Thyroid gland (tissue), 4 donors: ENCODE data around the gene LRRC8A. TPM values are rescaled to one million over a fixed set of nuclear protein-coding genes. Genes with fewer than 3 reads are reported as not detected.

Experiments used
- DNase-seq, 2 donors: peaks; one replicate each; pipeline ENCODE4 v3.0.0-alpha.2; 2019
- H3K27ac ChIP-seq, 3 donors: fragments of 200-600 bp; sonication (generic); 1 replicate in 2 of 3; 2 replicates in 1 of 3; pipeline ENCODE4 v1.5.1; 2016 to 2019; ENCODE audit warnings: mild to moderate bottlenecking in 1 of 3, moderate library complexity in 1 of 3
- H3K27me3 ChIP-seq: fragments of 200-600 bp; sonication (generic); one replicate; pipeline ENCODE4 v1.5.1; 2019
- H3K36me3 ChIP-seq, 2 donors: fragments of 200-600 bp; sonication (generic); one replicate each; pipeline ENCODE4 v1.5.1; 2016 to 2019
- H3K4me1 ChIP-seq, 2 donors: fragments of 200-600 bp; sonication (generic); one replicate each; pipeline ENCODE4 v1.5.1; 2017 to 2019
- H3K4me3 ChIP-seq, 3 donors: fragments of 200-600 bp; sonication (generic); replicated peaks in 1 of 3; 1 replicate in 2 of 3; 2 replicates in 1 of 3; pipeline ENCODE4 v1.5.1; 2016; ENCODE audit warnings: mild to moderate bottlenecking in 1 of 3
- H3K9me3 ChIP-seq: fragments of 200-600 bp; sonication (generic); one replicate; pipeline ENCODE4 v1.5.1; 2017
- CTCF ChIP-seq, 6 experiments: fragments of 200-600 bp in 3 of 6; fragments of 450-650 bp in 3 of 6; sonication (generic) in 3 of 6; IDR thresholded peaks; one replicate each; pipeline ENCODE4 v1.5.1; 2016 to 2019; ENCODE audit warnings: antibody characterized with exemption in 6 of 6, mild to moderate bottlenecking in 2 of 6, inconsistent platforms in 1 of 6, moderate library complexity in 1 of 6
- POLR2A ChIP-seq, 2 donors: fragments of 450-650 bp; IDR thresholded peaks; one replicate each; pipeline ENCODE4 v1.6.1; 2017; ENCODE audit warnings: antibody characterized with exemption in 2 of 2, mild to moderate bottlenecking in 2 of 2, moderate library complexity in 1 of 2
- WGBS, 2 donors: methylation state at CpG; one replicate each; pipeline ENCODE4 v1.1.5; 2017; 5-methylcytosine and 5-hydroxymethylcytosine counted together
- intact Hi-C: fragments of 100-400 bp; cut with DNase I; formaldehyde crosslinking; loops from one replicate; pipeline ENCODE4 v1.15.1; 2023
- total RNA-seq, 4 donors: library from RNA; depleted of rRNA; stranded (reverse); fragments of >200 nt; gene quantifications; one replicate each; pipeline ENCODE4 v1.2.3, GENCODE V29; 2016

Gene LRRC8A
- total RNA-seq, 4 donors from 2014 or later = 56.3 to 65.6 (median 61.5) TPM

GRCh38 chr9:128886211-128886891, 4.4 kb downstream of the LRRC8A start:
- H3K36me3 ChIP-seq = peaks cover 0 to 15% of the 10 kb centered on the region in 2 donors
- DNase-seq = no peak
- H3K27ac ChIP-seq = no peak overlapping the region
- H3K4me3 ChIP-seq = no peak overlapping the region
- intact Hi-C loops = no loop called here
- H3K9me3 ChIP-seq = no peaks in the 10 kb centered on the region
- no peaks in the 10 kb centered on the region for H3K27me3 ChIP-seq
- WGBS, 2 donors = 70 to 74% methylated on average over 13 of the region's 13 CpGs
- peaks cover 13 to 33% of the 10 kb centered on the region in 2 donors for H3K4me1 ChIP-seq
- TF ChIP-seq POLR2A (IDR thresholded peaks at IDR 0.05) (no peak), CTCF (IDR thresholded peaks at IDR 0.05) (no peak)

GRCh38 chr9:128887049-128887448, 5.1 kb downstream of the LRRC8A start:
- WGBS, 2 donors = 90 to 96% methylated on average over 3 of the region's 3 CpGs
- Histone ChIP-seq H3K4me1 (peaks cover 20 to 40% of the 10 kb centered on the region in 2 donors), H3K9me3 (no peaks in the 10 kb centered on the region), H3K27ac (no peak overlapping the region), H3K27me3 (no peaks in the 10 kb centered on the region), H3K4me3 (no peak overlapping the region), H3K36me3 (peaks cover 0 to 15% of the 10 kb centered on the region in 2 donors)
- DNase-seq = no peak
- intact Hi-C loops = no loop called here
- TF ChIP-seq CTCF (IDR thresholded peaks at IDR 0.05) = no peak
- no peak for TF ChIP-seq POLR2A (IDR thresholded peaks at IDR 0.05)

- 49 to 58% methylated on average over 8 to 9 of the region's 9 CpGs for WGBS, 2 donors
- no peak for TF ChIP-seq CTCF (IDR thresholded peaks at IDR 0.05)
- TF ChIP-seq POLR2A (IDR thresholded peaks at IDR 0.05) = no peak
- peaks cover 0 to 15% of the 10 kb centered on the region in 2 donors for H3K36me3 ChIP-seq
- DNase-seq = no peak
- intact Hi-C loops = no loop called here
- peak overlapping the region in 1 of 3 donors; percentile 40 for H3K27ac ChIP-seq
- H3K4me3 ChIP-seq = no peak overlapping the region
- H3K9me3 ChIP-seq = no peaks in the 10 kb centered on the region
- H3K4me1 ChIP-seq = peaks cover 26 to 49% of the 10 kb centered on the region in 2 donors
- H3K27me3 ChIP-seq = no peaks in the 10 kb centered on the region
These were observed 6.0 kb downstream of the LRRC8A start for GRCh38 chr9:128887914-128888350.

- Histone ChIP-seq H3K27me3 (no peaks in the 10 kb centered on the region), H3K4me1 (peaks cover 20 to 33% of the 10 kb centered on the region in 2 donors), H3K9me3 (no peaks in the 10 kb centered on the region), H3K4me3 (no peak overlapping the region), H3K36me3 (peaks cover 8 to 21% of the 10 kb centered on the region in 2 donors), H3K27ac (peak overlapping the region; percentile 83 to 94 (median 88))
- WGBS, 2 donors = 76 to 80% methylated on average over 11 to 15 of the region's 15 CpGs
- intact Hi-C loops = no loop called here
- TF ChIP-seq POLR2A (IDR thresholded peaks at IDR 0.05) (no peak), CTCF (IDR thresholded peaks at IDR 0.05) (no peak)
- no peak for DNase-seq
These were observed 9.6 kb downstream of the LRRC8A start for GRCh38 chr9:128891321-128892220.
